Left colon (tissue), 2 donors: ENCODE results near the gene OSM. TPM values are rescaled to one million over a fixed set of nuclear protein-coding genes. Genes with fewer than 3 reads are reported as not detected.
A peak's percentile ranks its signal among the peaks of the same experiment; 100 is the strongest.
"Not testable (repeated sequence)": the region's sequence is repeated elsewhere in the genome, so short reads cannot be mapped to it uniquely, and the experiment has no call there.

Source experiments
- ATAC-seq: fragments of 200-7000 bp; cut with Tn5 transposase; one replicate; pipeline ENCODE4 v1.9.1; 2020; ENCODE audit warnings: mild to moderate bottlenecking, moderate library complexity
- DNase-seq, 2 donors: peaks; one replicate each; pipeline ENCODE4 v3.0.0-alpha.2; 2020
- intact Hi-C, 2 donors: fragments of 100-400 bp; cut with DNase I in 1 of 2; cut with micrococcal nuclease in 1 of 2; formaldehyde crosslinking; loops; one replicate each; pipeline versions ENCODE4 v1.11.2 to v1.14.0; 2022; cut with DNase I, micrococcal nuclease
- total RNA-seq, 2 donors: library from RNA; stranded (reverse); fragmentation: NEBNext Ultra II Directional; extraction: Animal tissue kit (Norgen Biotek cat#: 25700); gene quantifications; one replicate each; pipeline ENCODE4 v1.2.1, GENCODE V29; 2021
- donor health status: DM: no; HTN: no; CAD: no.
- donor health status: DM: yes; HTN: yes; CAD: no.

The OSM gene
- total RNA-seq, 2 donors from 2014 or later: 0.20 TPM; not detected in 1

GRCh38 chr22:30238661-30239487 is 27.8 kb downstream of the OSM start:
- DNase-seq: peak; percentile 60
- ATAC-seq: peak; percentile 78
- intact Hi-C loops: no loop called here

DNA sequence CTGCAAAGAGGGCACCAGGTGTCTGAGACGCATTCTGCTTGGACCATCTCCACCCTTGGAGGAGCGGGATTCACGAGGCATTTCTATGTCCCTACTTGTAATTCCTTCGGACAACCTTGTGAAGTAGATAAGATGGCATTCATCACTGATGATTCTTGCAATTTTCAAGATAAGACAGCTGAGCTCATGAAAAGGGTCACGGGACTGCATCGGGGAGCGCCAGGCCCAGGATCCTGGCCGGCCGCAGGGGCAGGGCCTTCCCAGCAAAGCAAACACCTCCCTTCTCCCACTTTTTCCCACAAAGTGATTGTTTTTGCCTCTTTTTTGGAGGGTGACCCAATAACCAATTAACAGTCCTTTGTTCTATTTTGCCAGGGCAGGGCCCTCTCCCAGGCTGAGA is 28.5 kb downstream of the OSM start:
- no peak for DNase-seq
- ATAC-seq: no peak
- intact Hi-C loops: no loop called here

DNA sequence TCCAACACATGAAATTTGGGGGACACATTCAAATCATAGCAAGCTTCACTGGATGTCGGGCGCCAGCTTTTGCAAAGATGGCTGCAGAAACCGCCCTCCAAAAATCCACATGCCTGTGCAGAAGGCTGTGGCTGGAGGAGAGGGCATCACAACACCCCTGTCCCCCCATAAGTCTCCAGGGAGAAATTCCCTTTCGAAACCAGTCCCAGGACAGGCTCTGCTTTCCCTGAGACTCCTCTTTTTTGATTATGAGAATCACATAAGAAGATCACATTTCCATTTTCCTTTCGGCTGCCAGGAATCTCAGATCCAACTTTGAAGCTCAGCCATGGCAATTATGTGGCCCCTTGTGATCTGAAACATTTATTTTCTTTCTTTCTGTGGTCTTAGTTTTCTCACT is 29.8 kb downstream of the OSM start:
- DNase-seq (no peak), ATAC-seq (no peak)
- intact Hi-C loops: no loop called here

DNA sequence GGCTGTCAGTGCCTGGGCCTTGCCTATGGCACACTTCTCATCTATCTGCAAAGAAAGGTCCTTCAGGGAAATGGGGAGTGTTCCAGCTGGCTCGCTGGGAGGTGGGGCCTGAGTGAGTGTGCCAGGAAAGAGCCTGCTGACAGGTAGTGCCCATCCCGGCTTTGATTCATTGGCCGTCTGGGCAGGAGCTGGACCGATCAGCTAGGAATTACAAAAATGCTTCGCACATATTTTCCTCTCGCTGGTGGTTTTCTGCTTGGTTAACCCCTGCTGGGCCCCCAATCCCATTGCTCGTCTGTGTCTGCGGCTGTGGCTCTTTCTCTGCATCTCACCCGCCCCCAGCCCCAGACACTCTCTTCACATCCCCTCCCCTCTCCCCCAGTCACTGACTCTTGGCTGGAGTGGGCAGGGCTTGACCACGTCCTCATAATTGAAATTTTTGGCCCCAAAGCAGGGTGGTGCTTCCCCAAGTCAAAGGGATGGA is 30.9 kb downstream of the OSM start:
- no peak for DNase-seq
- intact Hi-C loops: no loop called here
- peak; percentile 68 for ATAC-seq

- peak; percentile 14 for ATAC-seq
- intact Hi-C loops: no loop called here
- no peak for DNase-seq
These were observed 31.7 kb downstream of the OSM start for GRCh38 chr22:30234786-30235470.

GRCh38 chr22:30234325-30234724 is 32.3 kb downstream of the OSM start:
- ATAC-seq, DNase-seq, intact Hi-C loops: not testable (repeated sequence)

DNA sequence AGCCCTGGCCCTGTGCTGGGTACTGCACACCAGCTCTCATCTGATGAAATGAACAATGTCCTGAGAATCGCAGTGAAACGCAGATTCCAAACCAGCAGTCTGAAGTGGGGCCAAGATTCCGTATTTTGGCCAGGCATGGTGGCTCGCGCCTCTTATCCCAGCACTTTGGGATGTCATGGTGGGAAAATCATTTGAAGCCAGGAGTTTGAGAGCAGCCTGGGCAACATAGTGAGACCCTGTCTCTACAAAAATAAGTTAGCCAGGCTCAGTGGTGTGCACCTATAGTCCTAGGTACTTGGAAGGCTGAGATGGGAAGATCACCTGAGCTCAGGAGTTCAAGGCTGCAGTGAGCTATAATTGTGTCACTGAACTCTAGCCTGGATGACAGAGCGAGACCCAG is 33.1 kb downstream of the OSM start:
- intact Hi-C loops: no loop called here
- DNase-seq: no peak
- no peak for ATAC-seq

GRCh38 chr22:30232716-30233218 is 33.9 kb downstream of the OSM start:
- no peak for ATAC-seq
- no peak for DNase-seq
- intact Hi-C loops: no loop called here

- ATAC-seq (no peak), DNase-seq (no peak)
- intact Hi-C loops: no loop called here
These were observed 35.7 kb downstream of the OSM start for GRCh38 chr22:30230787-30231461.

DNA sequence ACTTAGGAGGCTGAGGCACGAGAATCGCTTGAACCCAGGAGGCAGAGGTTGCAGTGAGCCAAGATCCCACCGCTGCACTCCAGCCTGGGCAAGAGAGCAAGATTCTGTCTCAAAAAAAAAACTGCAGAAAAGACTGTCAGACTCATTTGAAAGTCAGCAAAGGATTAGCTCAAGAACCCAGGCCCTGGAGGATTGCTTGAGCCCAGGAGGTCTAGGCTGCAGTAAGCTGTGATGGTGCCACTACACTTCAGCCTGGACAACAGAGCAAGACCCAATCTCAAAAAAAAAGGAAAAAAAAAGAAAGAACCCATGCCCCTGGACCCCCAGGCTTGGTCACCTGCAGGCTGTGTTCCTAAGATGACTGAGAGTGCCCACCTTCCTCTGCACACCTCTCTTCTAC is 36.3 kb downstream of the OSM start:
- intact Hi-C loops: no loop called here
- ATAC-seq: no peak
- DNase-seq: no peak

DNA sequence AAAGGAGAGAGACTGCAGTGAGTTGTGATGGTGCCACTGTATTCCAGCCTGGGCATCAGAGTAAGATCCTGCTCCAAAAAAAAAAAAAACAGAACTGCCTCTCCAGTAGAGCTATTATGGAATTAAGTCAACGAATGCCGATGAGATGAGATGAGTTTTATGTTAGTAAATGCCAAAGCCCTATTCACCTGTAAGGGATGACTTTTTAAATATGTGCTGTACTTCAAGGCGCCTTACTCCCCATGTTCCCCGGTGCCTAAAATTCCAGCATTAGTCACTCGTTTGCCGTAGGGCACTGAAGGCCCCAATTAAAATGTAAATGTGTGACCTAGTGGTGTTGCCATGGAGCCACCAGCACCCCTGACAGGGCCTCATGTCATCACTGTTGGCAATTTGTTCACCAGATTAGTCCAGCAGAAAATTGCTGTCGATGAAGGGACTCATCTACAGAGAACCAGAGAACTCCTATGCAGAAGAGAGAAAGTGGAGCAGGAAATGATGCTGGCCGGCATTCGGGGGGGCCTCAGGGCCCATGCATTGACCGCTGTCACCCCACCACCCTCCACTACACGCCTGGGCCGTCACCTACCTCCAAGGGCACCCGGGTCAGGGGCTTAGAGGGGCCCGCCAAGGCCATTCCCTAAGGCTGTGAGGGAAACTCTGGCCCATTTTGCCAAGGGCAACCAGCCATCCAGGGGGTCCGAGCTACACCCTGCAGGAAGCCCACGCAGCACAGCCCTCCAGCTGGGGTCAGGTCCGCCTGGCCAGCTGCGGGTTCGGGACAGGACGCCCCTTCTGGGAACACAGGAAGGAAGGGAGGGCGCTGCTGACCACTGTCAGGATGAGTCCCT is 37.9 kb downstream of the OSM start:
- intact Hi-C loops: no loop called here
- ATAC-seq: no peak
- DNase-seq: no peak

- DNase-seq (no peak), ATAC-seq (no peak)
- intact Hi-C loops: no loop called here
These were observed 39.0 kb downstream of the OSM start for GRCh38 chr22:30227438-30228228.

GRCh38 chr22:30226192-30226832 is 40.3 kb downstream of the OSM start:
- intact Hi-C loops: no loop called here
- peak; percentile 34 for ATAC-seq
- DNase-seq: no peak

GRCh38 chr22:30225220-30225927 is 41.3 kb downstream of the OSM start:
- intact Hi-C loops: no loop called here
- no peak for DNase-seq

DNA sequence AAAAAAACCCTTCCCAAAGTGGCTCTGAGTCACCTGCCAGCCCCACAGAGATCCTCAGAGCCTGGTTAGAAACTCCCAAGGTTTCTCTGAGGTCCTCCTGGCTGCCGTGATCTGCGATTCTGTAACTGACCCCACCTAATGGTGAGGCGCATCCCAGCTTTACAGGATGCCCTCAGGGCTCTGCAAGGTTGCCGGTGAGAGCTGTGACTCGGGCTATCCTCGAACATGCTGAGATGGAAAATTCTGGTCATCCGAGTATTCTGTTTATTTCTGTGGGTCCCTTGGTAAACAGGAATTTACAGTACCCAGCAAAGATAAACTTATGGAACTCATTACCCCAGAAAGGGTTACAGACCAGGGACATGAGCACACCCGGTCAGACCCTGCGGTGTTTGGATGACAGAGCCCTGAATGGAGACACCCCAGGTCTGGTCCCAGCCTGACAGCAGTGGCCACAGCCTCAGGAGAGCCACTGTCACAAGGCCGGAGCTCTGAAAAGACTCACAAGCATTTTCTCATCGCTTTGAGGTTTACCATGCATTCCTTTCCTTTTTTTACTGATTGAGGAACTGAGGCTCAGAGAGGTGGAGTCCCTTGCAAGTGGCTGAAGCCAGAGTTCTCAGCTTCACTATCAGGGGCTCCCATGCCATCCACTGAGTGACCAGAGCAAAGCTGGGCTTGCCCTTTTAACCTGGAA is 42.3 kb downstream of the OSM start:
- DNase-seq: no peak
- ATAC-seq: no peak
- intact Hi-C loops: no loop called here

More at GRCh38 chr22:30225220-30225927, 41.3 kb downstream of the OSM start:
- ATAC-seq: no peak

- intact Hi-C loops: no loop called here
- ATAC-seq (no peak), DNase-seq (no peak)
These were observed 43.3 kb downstream of the OSM start for GRCh38 chr22:30223303-30223702.
